ENCODE measurements around the gene CRYGB. TPM values are rescaled to one million over a fixed set of nuclear protein-coding genes. Genes with fewer than 3 reads are reported as not detected.

CRYGB gene
- total RNA-seq, 1 experiment from 2014 or later, result not detected

GRCh38 chr2:208192611-208193236 is 46.8 kb upstream of the CRYGB start:
- TF ChIP-seq CTCF (IDR thresholded peaks at IDR 0.05), result no peak
- TF ChIP-seq REST (IDR thresholded peaks at IDR 0.05; ENCODE audit: insufficient read depth in 1 of 2, low read depth in 2 of 2, low read length in 1 of 2), result no peak
- no peak for TF ChIP-seq SIN3A (IDR thresholded peaks at IDR 0.05; ENCODE audit: borderline replicate concordance, insufficient read depth, low read depth, low read length)
- no peak for TF ChIP-seq POLR2AphosphoS5 (IDR thresholded peaks at IDR 0.05; ENCODE audit: low read depth, low read length)
- no peak for TF ChIP-seq TCF7L2 (IDR thresholded peaks at IDR 0.05; ENCODE audit: low read depth, low read length)
- CTCF ChIA-PET, result no interaction called here
- Histone ChIP-seq H3K36me3 (ENCODE audit: control insufficient read depth, insufficient read depth, low read length) (no peaks in the 10 kb centered on the region), H3K9me3 (ENCODE audit: control insufficient read depth, insufficient read depth, low read depth, low read length) (no peaks in the 10 kb centered on the region), H3K4me3 (ENCODE audit: low read depth in 2 of 2, low read length in 2 of 2) (no peak overlapping the region), H3K27ac (ENCODE audit: low read length) (no peak overlapping the region), H3K27me3 (ENCODE audit: control insufficient read depth, insufficient read depth, low read length) (no peaks in the 10 kb centered on the region), H3K4me1 (ENCODE audit: control insufficient read depth, insufficient read depth, low read length) (no peaks in the 10 kb centered on the region; the same call in 1 of the 2 replicates)
- POLR2A ChIA-PET, result interaction anchor here (0.9 kb wide), 1 partner anchor 9 kb away, joined by 4 read pairs; no protein-coding TSS in a partner anchor
- ATAC-seq (no peak), DNase-seq (ENCODE audit: low read depth, low spot score) (no peak)
- intact Hi-C loops (cut with micrococcal nuclease; ENCODE audit: unreplicated experiment), result no loop called here
- no TSS peak for BruUV-seq (replicated peaks)
- in situ Hi-C loops (cut with HindIII; ENCODE audit: low pct_unique_long_range_greater_than_20kb, low sequenced_read_pairs), result no loop called here

GRCh38 chr2:208189810-208190503 is 44.0 kb upstream of the CRYGB start, which contains the start of gene C2orf80:
TSS of gene C2orf80 (minus strand) at chr2:208190030. CDS start at chr2:208186986, 3,044 bp downstream.
- no peak for DNase-seq (ENCODE audit: low read depth, low spot score)
- ChIA-PET CTCF (no interaction called here), POLR2A (no interaction called here)
- no peaks in the 10 kb centered on the region; the same call in 1 of the 2 replicates for H3K4me1 ChIP-seq (ENCODE audit: control insufficient read depth, insufficient read depth, low read length)
- TF ChIP-seq CTCF (IDR thresholded peaks at IDR 0.05), result no peak
- no peak for TF ChIP-seq SIN3A (IDR thresholded peaks at IDR 0.05; ENCODE audit: borderline replicate concordance, insufficient read depth, low read depth, low read length)
- TF ChIP-seq REST (IDR thresholded peaks at IDR 0.05; ENCODE audit: insufficient read depth in 1 of 2, low read depth in 2 of 2, low read length in 1 of 2), result no peak
- TF ChIP-seq POLR2AphosphoS5 (IDR thresholded peaks at IDR 0.05; ENCODE audit: low read depth, low read length), result no peak
- TF ChIP-seq TCF7L2 (IDR thresholded peaks at IDR 0.05; ENCODE audit: low read depth, low read length), result no peak
- in situ Hi-C loops (cut with HindIII; ENCODE audit: low pct_unique_long_range_greater_than_20kb, low sequenced_read_pairs) (no loop called here), intact Hi-C loops (cut with micrococcal nuclease; ENCODE audit: unreplicated experiment) (no loop called here)
- H3K27me3 ChIP-seq (ENCODE audit: control insufficient read depth, insufficient read depth, low read length), result peaks cover 10% of the 10 kb centered on the region; the same call in 1 of the 2 replicates
- no peak within 1 kb of the TSS for H3K27ac ChIP-seq (ENCODE audit: low read length)
- no peaks in the 10 kb centered on the region for H3K9me3 ChIP-seq (ENCODE audit: control insufficient read depth, insufficient read depth, low read depth, low read length)
- ATAC-seq, result no peak
- H3K4me3 ChIP-seq (ENCODE audit: low read depth in 2 of 2, low read length in 2 of 2), result no peak within 1 kb of the TSS
- BruUV-seq (replicated peaks), result no TSS peak
- H3K36me3 ChIP-seq (ENCODE audit: control insufficient read depth, insufficient read depth, low read length), result no peaks in the 10 kb centered on the region

All from Panc1 (cell line).